T-helper 2 cell (primary cell): ENCODE measurements around the gene MRNIP.

Source experiments
- DNase-seq, 5 experiments: peaks; one replicate each; pipeline versions ENCODE4 v3.0.0 to v3.0.0-alpha.2; 2012 to 2022

The MRNIP gene

GRCh38 chr5:179802950-179803562 is 55.6 kb downstream of the MRNIP start:
- DNase-seq, result no peak

- no peak for DNase-seq
Observed at GRCh38 chr5:179802207-179802883, 56.3 kb downstream of the MRNIP start.

GRCh38 chr5:179801304-179802206 is 57.1 kb downstream of the MRNIP start:
- peak; percentile 59 to 83 (median 74) for DNase-seq

GRCh38 chr5:179800696-179801201 is 57.9 kb downstream of the MRNIP start:
- DNase-seq, result no peak

- no peak for DNase-seq
Observed at GRCh38 chr5:179800071-179800695, 58.4 kb downstream of the MRNIP start.

GRCh38 chr5:179799644-179799973 is 59.0 kb downstream of the MRNIP start:
- no peak for DNase-seq

GRCh38 chr5:179798771-179799643 is 59.6 kb downstream of the MRNIP start:
- no peak for DNase-seq

- DNase-seq, result no peak
Observed at GRCh38 chr5:179798144-179798770, 60.4 kb downstream of the MRNIP start.

GRCh38 chr5:179797741-179798140 is 60.9 kb downstream of the MRNIP start:
- no peak for DNase-seq

- DNase-seq, result no peak
Observed at GRCh38 chr5:179796877-179797608, 61.6 kb downstream of the MRNIP start.

GRCh38 chr5:179795863-179796833 is 62.5 kb downstream of the MRNIP start:
- DNase-seq, result peak; percentile 50 to 79 (median 64)

- DNase-seq, result no peak
Observed at GRCh38 chr5:179795049-179795862, 63.4 kb downstream of the MRNIP start.

GRCh38 chr5:179794575-179794974 is 64.0 kb downstream of the MRNIP start:
- DNase-seq, result no peak

GRCh38 chr5:179794171-179794570 is 64.4 kb downstream of the MRNIP start:
- no peak for DNase-seq

- DNase-seq, result peak in 2 of 5 experiments; percentile 75 to 76
Observed at GRCh38 chr5:179793468-179794139, 65.0 kb downstream of the MRNIP start, which contains the start of gene LTC4S. LTC4S (plus strand) TSS chr5:179793986; CDS start chr5:179794081, 95 bp downstream.

GRCh38 chr5:179792612-179793467 is 65.8 kb downstream of the MRNIP start:
- DNase-seq, result no peak
